SU-DHL-6 (cell line): ENCODE data around the gene MARF1.
"Not testable (repeated sequence)": the region's sequence is repeated elsewhere in the genome, so short reads cannot be mapped to it uniquely, and the experiment has no call there.

Experiments used
- H2AFZ ChIP-seq: fragments of 200-600 bp; sonication (generic); 2 replicates; pipeline ENCODE4 v1.6.1; 2014; ENCODE audit warnings: low read depth, mild to moderate bottlenecking, moderate library complexity, mixed read lengths, antibody characterized with exemption, low read length; ENCODE audit not compliant: severe bottlenecking
- H3F3A ChIP-seq: fragments of 200-600 bp; shearing (Covaris generic); 2 replicates; pipeline ENCODE4 v1.6.0; 2016; ENCODE audit warnings: antibody characterized with exemption, mild to moderate bottlenecking; ENCODE audit not compliant: insufficient read depth
- H3K27ac ChIP-seq: fragments of 200-600 bp; sonication (generic); 2 replicates; pipeline ENCODE4 v1.5.1; 2016; ENCODE audit warnings: low read depth, mild to moderate bottlenecking, low read length, moderate library complexity, mixed read lengths
- H3K27me3 ChIP-seq: fragments of 200-600 bp; sonication (generic), shearing (Covaris generic); 2 replicates; pipeline ENCODE4 v1.6.0; 2014; ENCODE audit warnings: mild to moderate bottlenecking, low read length
- H3K36me3 ChIP-seq: fragments of 200-600 bp; sonication (generic); 2 replicates; pipeline ENCODE4 v1.6.1; 2014; ENCODE audit warnings: mild to moderate bottlenecking, low read length, mixed read lengths
- H3K4me2 ChIP-seq: fragments of 300-600, 200-600 bp; shearing (Covaris generic), sonication (generic); 2 replicates; pipeline ENCODE4 v1.6.0; 2014; ENCODE audit warnings: low read length, low read depth, mild to moderate bottlenecking; ENCODE audit not compliant: poor library complexity, severe bottlenecking
- H3K4me3 ChIP-seq: fragments of 200-600 bp; sonication (generic); 2 replicates; pipeline ENCODE4 v1.5.1; 2014; ENCODE audit warnings: antibody characterized with exemption, low read length, mild to moderate bottlenecking, mixed read lengths; ENCODE audit not compliant: insufficient read depth, poor library complexity, severe bottlenecking
- H3K79me2 ChIP-seq: fragments of 200-600 bp; sonication (generic); 2 replicates; pipeline ENCODE4 v1.6.1; 2014; ENCODE audit warnings: mild to moderate bottlenecking, low read length, moderate library complexity; ENCODE audit not compliant: insufficient read depth
- H3K9ac ChIP-seq: fragments of 200-600 bp; sonication (generic); 2 replicates; pipeline ENCODE4 v1.7.0; 2014; ENCODE audit warnings: mild to moderate bottlenecking, low read length
- H3K9me2 ChIP-seq: fragments of 200-600 bp; sonication (generic); replicated peaks from 2 replicates; pipeline ENCODE4 v1.6.1; 2014; ENCODE audit warnings: low read length; ENCODE audit not compliant: insufficient read depth
- H3K9me3 ChIP-seq: fragments of 200-600 bp; sonication (generic); 2 replicates; pipeline ENCODE4 v1.6.1; 2014; ENCODE audit warnings: low read length, mixed read lengths; ENCODE audit not compliant: insufficient read depth
- H4K20me1 ChIP-seq: fragments of 200-600 bp; sonication (generic); 2 replicates; pipeline ENCODE4 v1.6.1; 2014; ENCODE audit warnings: low read depth, mild to moderate bottlenecking, antibody characterized with exemption, low read length, moderate library complexity, mixed read lengths
- EZH2phosphoT487 ChIP-seq: fragments of 200-600 bp; sonication (generic), shearing (Covaris generic); conservative IDR thresholded peaks from 2 replicates; pipeline ENCODE4 v1.6.1; 2018; ENCODE audit warnings: mild to moderate bottlenecking, antibody characterized with exemption, low read length, moderate library complexity, mixed read lengths
- TF ChIP-seq, protein P1 (sequence below): fragments of 200-600 bp; sonication (generic); IDR thresholded peaks from one replicate; pipeline ENCODE4 v1.5.1; 2017; ENCODE audit warnings: antibody characterized with exemption, mild to moderate bottlenecking, low read length, moderate library complexity; ENCODE audit not compliant: insufficient read depth, poor library complexity, severe bottlenecking

MARF1 gene

GRCh38 chr16:15547768-15548096, 95.2 kb downstream of the MARF1 start:
- Histone ChIP-seq H3K9me2 (no peaks in the 10 kb centered on the region), H3K4me3 (no peak overlapping the region), H2AFZ (no peak overlapping the region), H3K27me3 (no peaks in the 10 kb centered on the region), H3K9ac (no peak overlapping the region), H3K4me2 (no peak overlapping the region), H3K36me3 (no peaks in the 10 kb centered on the region), H4K20me1 (no peaks in the 10 kb centered on the region), H3K79me2 (no peaks in the 10 kb centered on the region), H3F3A (no peaks in the 10 kb centered on the region), H3K9me3 (no peaks in the 10 kb centered on the region), H3K27ac (no peak overlapping the region)
- TF ChIP-seq, protein P1, sequence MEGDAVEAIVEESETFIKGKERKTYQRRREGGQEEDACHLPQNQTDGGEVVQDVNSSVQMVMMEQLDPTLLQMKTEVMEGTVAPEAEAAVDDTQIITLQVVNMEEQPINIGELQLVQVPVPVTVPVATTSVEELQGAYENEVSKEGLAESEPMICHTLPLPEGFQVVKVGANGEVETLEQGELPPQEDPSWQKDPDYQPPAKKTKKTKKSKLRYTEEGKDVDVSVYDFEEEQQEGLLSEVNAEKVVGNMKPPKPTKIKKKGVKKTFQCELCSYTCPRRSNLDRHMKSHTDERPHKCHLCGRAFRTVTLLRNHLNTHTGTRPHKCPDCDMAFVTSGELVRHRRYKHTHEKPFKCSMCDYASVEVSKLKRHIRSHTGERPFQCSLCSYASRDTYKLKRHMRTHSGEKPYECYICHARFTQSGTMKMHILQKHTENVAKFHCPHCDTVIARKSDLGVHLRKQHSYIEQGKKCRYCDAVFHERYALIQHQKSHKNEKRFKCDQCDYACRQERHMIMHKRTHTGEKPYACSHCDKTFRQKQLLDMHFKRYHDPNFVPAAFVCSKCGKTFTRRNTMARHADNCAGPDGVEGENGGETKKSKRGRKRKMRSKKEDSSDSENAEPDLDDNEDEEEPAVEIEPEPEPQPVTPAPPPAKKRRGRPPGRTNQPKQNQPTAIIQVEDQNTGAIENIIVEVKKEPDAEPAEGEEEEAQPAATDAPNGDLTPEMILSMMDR = no peak
- no peak for TF ChIP-seq EZH2phosphoT487

DNA sequence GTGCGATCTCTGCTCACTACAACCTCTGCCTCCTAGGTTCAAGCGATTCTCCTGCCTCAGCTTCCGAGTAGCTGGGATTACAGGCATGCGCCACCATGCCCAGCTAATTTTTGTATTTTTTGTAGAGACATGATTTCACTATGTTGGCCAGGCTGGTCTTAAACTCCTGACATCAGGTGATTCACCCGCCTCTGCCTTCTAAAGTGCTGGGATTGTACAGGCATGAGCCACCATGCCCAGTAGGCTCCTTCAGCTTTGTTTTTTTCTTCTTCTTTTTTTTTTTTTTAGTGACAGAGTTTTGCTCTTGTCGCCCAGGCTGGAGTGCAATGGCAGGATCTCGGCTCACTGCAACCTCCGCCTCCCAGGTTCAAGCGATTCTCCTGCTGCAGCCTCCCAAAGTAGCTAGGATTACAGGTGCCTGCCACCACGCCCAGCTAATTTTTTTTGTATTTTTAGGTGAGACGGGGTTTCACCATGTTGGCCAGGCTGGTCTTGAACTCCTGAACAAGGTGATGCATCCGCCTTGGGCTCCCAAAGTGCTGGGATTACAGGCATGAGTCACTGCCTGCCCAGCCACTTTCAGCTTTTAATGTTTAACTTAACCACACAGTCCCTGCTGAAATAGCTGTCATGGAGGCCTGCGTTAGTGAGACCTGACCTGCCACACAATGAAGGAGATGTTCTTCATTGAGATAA, 95.7 kb downstream of the MARF1 start:
- H3K27me3 ChIP-seq, H3K9me3 ChIP-seq, H3F3A ChIP-seq, H3K4me3 ChIP-seq, H3K36me3 ChIP-seq, H4K20me1 ChIP-seq, H3K9me2 ChIP-seq, H3K9ac ChIP-seq, H2AFZ ChIP-seq, H3K27ac ChIP-seq, H3K79me2 ChIP-seq, H3K4me2 ChIP-seq: not testable (repeated sequence)

DNA sequence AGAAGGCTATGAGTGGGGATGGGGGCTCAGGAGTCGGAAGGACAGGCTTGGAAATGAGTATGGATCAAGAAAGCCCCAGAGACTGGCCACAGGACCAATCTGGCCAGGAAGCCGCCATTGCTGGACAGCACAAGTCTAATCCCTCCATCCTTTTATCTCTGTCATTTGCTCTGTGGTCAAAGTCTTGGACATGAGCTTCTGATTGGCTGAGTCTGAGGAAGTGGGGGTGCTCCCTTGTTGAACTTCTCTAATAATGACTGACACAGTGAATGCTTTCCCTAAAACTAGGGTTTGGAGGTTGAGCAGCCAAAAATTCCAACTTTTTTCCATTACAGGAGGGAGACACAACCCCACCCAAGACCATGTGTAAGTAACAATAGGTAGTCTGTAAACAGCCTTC, 97.4 kb downstream of the MARF1 start:
- Histone ChIP-seq H3K27ac (no peak overlapping the region), H3K79me2 (no peaks in the 10 kb centered on the region), H3K9ac (no peak overlapping the region), H3F3A (no peaks in the 10 kb centered on the region), H3K4me2 (no peak overlapping the region), H3K27me3 (no peaks in the 10 kb centered on the region), H3K9me3 (no peaks in the 10 kb centered on the region), H2AFZ (no peak overlapping the region), H4K20me1 (no peaks in the 10 kb centered on the region), H3K4me3 (no peak overlapping the region), H3K36me3 (no peaks in the 10 kb centered on the region), H3K9me2 (no peaks in the 10 kb centered on the region)
- TF ChIP-seq, protein P1 = no peak
- TF ChIP-seq EZH2phosphoT487 = no peak

GRCh38 chr16:15544405-15544804, 98.5 kb downstream of the MARF1 start:
- H3K9me3 ChIP-seq = no peaks in the 10 kb centered on the region
- H3K4me2 ChIP-seq = no peak overlapping the region
- no peak overlapping the region for H3K27ac ChIP-seq
- no peak overlapping the region for H3K4me3 ChIP-seq
- no peak overlapping the region for H3K9ac ChIP-seq
- H3F3A ChIP-seq = no peaks in the 10 kb centered on the region
- H3K9me2 ChIP-seq = no peaks in the 10 kb centered on the region
- TF ChIP-seq, protein P1 = no peak
- no peak for TF ChIP-seq EZH2phosphoT487
- no peaks in the 10 kb centered on the region for H4K20me1 ChIP-seq
- no peaks in the 10 kb centered on the region for H3K36me3 ChIP-seq
- H3K27me3 ChIP-seq = no peaks in the 10 kb centered on the region
- no peak overlapping the region for H2AFZ ChIP-seq
- H3K79me2 ChIP-seq = no peaks in the 10 kb centered on the region
